ENCODE data around the gene COL1A1.

COL1A1 gene

GRCh38 chr17:50186661-50187393 is 14.6 kb downstream of the COL1A1 start:
- DNase-seq (ENCODE audit: low read depth in 2 of 2): no peak

DNA sequence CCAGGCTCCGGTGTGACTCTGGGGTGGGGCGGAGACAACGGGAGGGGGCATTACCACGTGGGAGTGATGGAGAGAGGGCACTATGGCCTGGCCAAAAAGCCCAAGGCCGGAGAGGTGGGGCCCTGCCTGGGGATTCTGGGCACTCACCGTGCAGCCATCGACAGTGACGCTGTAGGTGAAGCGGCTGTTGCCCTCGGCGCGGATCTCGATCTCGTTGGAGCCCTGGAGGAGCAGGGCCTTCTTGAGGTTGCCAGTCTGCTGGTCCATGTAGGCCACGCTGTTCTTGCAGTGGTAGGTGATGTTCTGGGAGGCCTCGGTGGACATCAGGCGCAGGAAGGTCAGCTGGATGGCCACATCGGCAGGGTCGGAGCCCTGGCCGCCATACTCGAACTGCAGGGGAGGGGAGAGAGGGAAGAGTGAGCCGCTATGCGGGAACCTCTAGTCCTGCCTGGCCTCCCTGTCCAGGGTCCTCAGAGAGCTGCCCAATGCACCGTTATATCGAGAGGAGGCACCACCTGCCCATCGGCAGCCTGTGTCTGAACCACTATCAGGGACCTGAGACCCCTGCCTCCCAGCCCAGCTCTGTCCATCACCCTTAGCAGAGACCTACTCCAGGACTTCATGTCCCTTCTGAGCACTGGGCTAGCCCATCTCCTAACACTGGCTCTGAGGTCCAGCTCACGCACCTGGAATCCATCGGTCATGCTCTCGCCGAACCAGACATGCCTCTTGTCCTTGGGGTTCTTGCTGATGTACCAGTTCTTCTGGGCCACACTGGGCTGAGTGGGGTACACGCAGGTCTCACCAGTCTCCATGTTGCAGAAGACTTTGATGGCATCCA is 15.6 kb downstream of the COL1A1 start:
- DNase-seq (ENCODE audit: low read depth in 2 of 2): no peak

- DNase-seq (ENCODE audit: low read depth in 2 of 2): no peak
These were observed 16.6 kb downstream of the COL1A1 start for GRCh38 chr17:50184611-50185398.

DNA sequence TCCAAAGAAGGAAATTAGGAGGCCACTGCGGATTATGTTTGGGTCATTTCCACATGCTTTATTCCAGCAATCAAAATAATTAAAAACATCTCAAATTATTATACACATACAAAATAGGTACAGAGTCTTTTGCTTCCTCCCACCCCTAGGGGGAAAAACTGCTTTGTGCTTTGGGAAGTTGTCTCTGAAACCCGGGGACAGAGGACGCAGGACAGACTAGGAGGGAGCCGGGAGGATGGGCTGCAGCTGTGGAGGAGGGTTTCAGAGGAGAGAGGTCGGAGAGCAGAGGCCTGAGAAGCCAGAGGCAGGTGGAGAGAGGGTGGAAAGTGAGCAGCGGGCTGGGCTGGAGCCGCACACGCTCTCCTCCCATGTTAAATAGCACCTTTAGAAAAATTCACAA is 17.4 kb downstream of the COL1A1 start:
- DNase-seq (ENCODE audit: low read depth in 2 of 2): no peak

- no peak for DNase-seq (ENCODE audit: low read depth in 2 of 2)
These were observed 17.9 kb downstream of the COL1A1 start for GRCh38 chr17:50183421-50183994.

- no peak for DNase-seq (ENCODE audit: low read depth in 2 of 2)
These were observed 18.5 kb downstream of the COL1A1 start for GRCh38 chr17:50182783-50183420.

- no peak for DNase-seq (ENCODE audit: low read depth in 2 of 2)
These were observed 19.6 kb downstream of the COL1A1 start for GRCh38 chr17:50181591-50182560.

DNA sequence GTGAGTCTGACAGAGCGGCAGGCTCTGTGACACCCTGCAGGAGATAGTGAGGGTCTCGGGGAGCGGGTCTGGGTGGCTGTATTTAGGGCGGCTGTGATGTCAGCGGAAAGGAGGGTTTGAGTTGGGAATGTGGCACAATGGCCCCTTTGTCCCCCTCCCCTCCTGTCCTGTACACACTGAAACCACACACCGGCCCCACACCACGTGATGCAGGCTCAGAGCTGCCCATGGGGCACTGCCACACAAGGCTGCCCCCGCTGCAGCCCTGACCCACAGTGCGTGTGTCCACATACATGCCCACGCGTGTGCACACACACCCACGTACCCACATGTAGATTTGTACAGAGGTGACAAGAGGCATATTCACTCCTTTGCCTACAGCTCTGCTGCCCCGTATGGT is 20.3 kb downstream of the COL1A1 start:
- no peak for DNase-seq (ENCODE audit: low read depth in 2 of 2)

- DNase-seq (ENCODE audit: low read depth in 2 of 2): no peak
These were observed 20.8 kb downstream of the COL1A1 start for GRCh38 chr17:50180620-50181019.

DNA sequence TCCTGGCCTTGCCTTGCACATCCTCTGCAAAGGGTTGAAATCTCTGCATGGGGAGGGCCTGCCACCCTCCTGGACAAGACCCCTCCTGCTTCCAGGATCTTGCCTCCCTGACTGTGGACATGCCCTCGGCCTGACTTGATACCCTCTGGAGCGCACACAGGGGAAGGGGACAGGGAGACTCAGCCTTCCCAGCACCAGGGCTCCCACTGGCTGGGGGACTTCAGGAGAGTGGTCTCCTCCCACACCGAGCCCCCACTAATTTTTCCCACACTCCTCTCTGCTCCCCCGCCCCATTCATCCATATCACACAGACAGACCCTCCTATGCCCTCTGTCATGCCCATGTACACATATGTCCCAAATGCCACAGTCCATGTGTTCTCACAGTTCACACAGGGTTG is 21.3 kb downstream of the COL1A1 start:
- DNase-seq (ENCODE audit: low read depth in 2 of 2): no peak

GRCh38 chr17:50177983-50178834 is 23.2 kb downstream of the COL1A1 start:
- peak in 1 of 2 donors; percentile 30 for DNase-seq (ENCODE audit: low read depth in 2 of 2)

DNA sequence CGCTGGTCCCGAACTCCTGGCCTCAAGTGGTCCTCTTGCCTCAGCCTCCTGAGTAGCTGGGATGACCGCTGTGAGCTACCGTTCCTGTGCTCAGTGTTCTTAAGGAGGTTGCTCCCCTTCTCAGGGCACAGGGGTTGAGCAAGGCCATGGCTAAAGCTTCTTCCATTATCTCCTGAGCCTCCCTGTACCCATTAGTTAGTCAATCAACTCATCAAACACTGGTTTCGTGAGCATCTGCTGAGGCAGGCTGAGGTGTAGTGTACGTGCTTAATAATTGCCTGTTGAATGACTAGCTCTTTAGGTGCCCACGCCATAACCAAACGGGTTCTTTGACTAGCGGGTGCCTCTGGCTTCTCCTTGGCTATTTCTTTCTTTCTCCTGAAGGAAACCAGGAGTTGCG is 24.0 kb downstream of the COL1A1 start:
- DNase-seq (ENCODE audit: low read depth in 2 of 2): no peak

GRCh38 chr17:50176559-50177357 is 24.7 kb downstream of the COL1A1 start:
- no peak for DNase-seq (ENCODE audit: low read depth in 2 of 2)

DNA sequence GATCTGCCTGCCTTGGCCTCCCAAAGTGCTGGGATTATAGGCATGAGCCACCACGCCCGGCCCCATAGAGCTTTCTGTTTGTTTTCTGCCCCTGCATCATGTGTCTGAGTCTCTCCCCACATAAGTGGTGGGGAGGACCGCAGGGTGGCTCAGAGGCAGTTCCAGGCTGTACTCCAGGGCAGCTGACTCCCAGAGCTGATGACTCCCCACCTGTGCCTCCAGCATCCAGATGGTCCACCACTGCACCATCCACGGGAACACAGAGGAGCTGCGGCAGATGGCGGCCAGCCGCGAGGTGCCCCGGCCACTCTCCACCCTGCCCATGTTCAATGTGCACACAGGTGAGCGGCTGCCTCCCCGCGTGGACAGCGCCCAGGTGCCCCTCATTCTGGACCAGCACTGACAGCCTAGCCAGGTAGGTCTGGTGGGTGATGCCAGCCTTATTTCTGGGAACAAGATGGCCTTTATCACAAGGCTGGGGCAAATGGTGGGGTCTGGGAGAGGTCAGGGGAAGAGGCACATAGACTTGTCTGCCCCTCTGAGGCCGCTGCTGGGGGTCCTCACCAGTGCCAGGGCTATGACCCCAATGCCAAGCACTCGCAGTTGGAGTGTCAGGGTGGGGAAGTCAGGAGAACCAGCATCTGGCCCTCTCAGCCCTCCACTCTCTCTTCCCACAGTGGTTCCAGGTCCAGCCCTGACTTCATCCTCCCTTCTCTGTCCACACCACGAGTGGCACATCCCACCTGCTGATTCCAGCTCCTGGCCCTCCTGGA is 26.2 kb downstream of the COL1A1 start:
- DNase-seq (ENCODE audit: low read depth in 2 of 2): no peak

- DNase-seq (ENCODE audit: low read depth in 2 of 2): no peak
These were observed 27.0 kb downstream of the COL1A1 start for GRCh38 chr17:50174444-50174843.

GRCh38 chr17:50173335-50173941 is 28.0 kb downstream of the COL1A1 start:
- no peak for DNase-seq (ENCODE audit: low read depth in 2 of 2)

- DNase-seq (ENCODE audit: low read depth in 2 of 2): no peak
These were observed 28.5 kb downstream of the COL1A1 start for GRCh38 chr17:50172936-50173334.
